SKM-1 (cell line): ENCODE measurements around the gene SLC22A9.
"Not testable (repeated sequence)": the region's sequence is repeated elsewhere in the genome, so short reads cannot be mapped to it uniquely, and the experiment has no call there.

Experiments used
- DNase-seq: peaks from one replicate; lab custom pipeline; 2025; ENCODE audit not compliant: unreplicated experiment; lab: John Stamatoyannopoulos, UW

The SLC22A9 gene

GRCh38 chr11:63369165-63369970, at the start of gene SLC22A9:
SLC22A9 (plus strand) TSS chr11:63369785; CDS start chr11:63370057, 272 bp downstream.
- DNase-seq, result no peak

- DNase-seq, result no peak
Measured at GRCh38 chr11:63321723-63322122, 47.9 kb upstream of the SLC22A9 start.

GRCh38 chr11:63335089-63335488, 34.5 kb upstream of the SLC22A9 start:
- not testable (repeated sequence) for DNase-seq

GRCh38 chr11:63337070-63337469, 32.5 kb upstream of the SLC22A9 start:
- no peak for DNase-seq

GRCh38 chr11:63343130-63343529, 26.5 kb upstream of the SLC22A9 start:
- no peak for DNase-seq

GRCh38 chr11:63352144-63352543, 17.4 kb upstream of the SLC22A9 start:
- no peak for DNase-seq

- no peak for DNase-seq
Measured at GRCh38 chr11:63362196-63362793, 7.3 kb upstream of the SLC22A9 start.

- no peak for DNase-seq
Measured at GRCh38 chr11:63369971-63370588, 495 bp downstream of the SLC22A9 start.

GRCh38 chr11:63371396-63371795, 1.8 kb downstream of the SLC22A9 start:
- DNase-seq, result no peak

- peak; percentile 2 for DNase-seq
Measured at GRCh38 chr11:63375434-63375833, 5.8 kb downstream of the SLC22A9 start.

GRCh38 chr11:63380130-63380529, 10.5 kb downstream of the SLC22A9 start:
- no peak for DNase-seq

- no peak for DNase-seq
Measured at GRCh38 chr11:63395697-63396096, 26.1 kb downstream of the SLC22A9 start.

- no peak for DNase-seq
Measured at GRCh38 chr11:63404161-63404935, 34.8 kb downstream of the SLC22A9 start.

- DNase-seq, result no peak
Measured at GRCh38 chr11:63405114-63405513, 35.5 kb downstream of the SLC22A9 start.

- DNase-seq, result no peak
Measured at GRCh38 chr11:63406458-63406857, 36.9 kb downstream of the SLC22A9 start.

- no peak for DNase-seq
Measured at GRCh38 chr11:63417174-63417852, 47.7 kb downstream of the SLC22A9 start.

- DNase-seq, result no peak
Measured at GRCh38 chr11:63427971-63428508, 58.5 kb downstream of the SLC22A9 start.

- DNase-seq, result not testable (repeated sequence)
Measured at GRCh38 chr11:63430731-63431130, 61.1 kb downstream of the SLC22A9 start.

GRCh38 chr11:63435351-63435750, 65.8 kb downstream of the SLC22A9 start:
- not testable (repeated sequence) for DNase-seq

- not testable (repeated sequence) for DNase-seq
Measured at GRCh38 chr11:63435831-63436230, 66.2 kb downstream of the SLC22A9 start.
